ENCODE data around the gene BMPR1B. TPM values are rescaled to one million over a fixed set of nuclear protein-coding genes. Genes with fewer than 3 reads are reported as not detected.

BMPR1B gene
- polyA plus RNA-seq, 1 experiment = 0.07 TPM

GRCh38 chr4:94852616-94853015 is 94.9 kb downstream of the BMPR1B start:
- Histone ChIP-seq H3K36me3 (ENCODE audit: control insufficient read depth, insufficient read depth, low read length) (no peaks in the 10 kb centered on the region), H3K27me3 (ENCODE audit: control insufficient read depth, insufficient read depth, low read length) (no peaks in the 10 kb centered on the region; the same call in 1 of the 2 replicates), H3K4me3 (ENCODE audit: low read depth, low read length) (no peak overlapping the region)
- no peak for DNase-seq (ENCODE audit: low read depth)
- ChIA-PET CTCF (no interaction called here), POLR2A (no interaction called here)
- no peak for TF ChIP-seq CTCF (IDR thresholded peaks at IDR 0.05; ENCODE audit: insufficient read depth, low read depth, low read length)

GRCh38 chr4:94856030-94856429 is 98.3 kb downstream of the BMPR1B start:
- ChIA-PET POLR2A (no interaction called here), CTCF (no interaction called here)
- Histone ChIP-seq H3K4me3 (ENCODE audit: low read depth, low read length) (no peak overlapping the region), H3K27me3 (ENCODE audit: control insufficient read depth, insufficient read depth, low read length) (no peaks in the 10 kb centered on the region; the same call in 1 of the 2 replicates), H3K36me3 (ENCODE audit: control insufficient read depth, insufficient read depth, low read length) (no peaks in the 10 kb centered on the region)
- no peak for DNase-seq (ENCODE audit: low read depth)
- TF ChIP-seq CTCF (IDR thresholded peaks at IDR 0.05; ENCODE audit: insufficient read depth, low read depth, low read length) = no peak

- no peaks in the 10 kb centered on the region for H3K27me3 ChIP-seq (ENCODE audit: control insufficient read depth, insufficient read depth, low read length)
- no peaks in the 10 kb centered on the region for H3K36me3 ChIP-seq (ENCODE audit: control insufficient read depth, insufficient read depth, low read length)
- H3K4me3 ChIP-seq (ENCODE audit: low read depth, low read length) = no peak overlapping the region
- ChIA-PET CTCF (no interaction called here), POLR2A (no interaction called here)
- DNase-seq (ENCODE audit: low read depth) = no peak
- TF ChIP-seq CTCF (IDR thresholded peaks at IDR 0.05; ENCODE audit: insufficient read depth, low read depth, low read length) = no peak
Observed at GRCh38 chr4:94870146-94870545, 112.4 kb downstream of the BMPR1B start.

- TF ChIP-seq CTCF (IDR thresholded peaks at IDR 0.05; ENCODE audit: insufficient read depth, low read depth, low read length) = no peak
- POLR2A ChIA-PET = no interaction called here
- Histone ChIP-seq H3K36me3 (ENCODE audit: control insufficient read depth, insufficient read depth, low read length) (no peaks in the 10 kb centered on the region), H3K4me3 (ENCODE audit: low read depth, low read length) (no peak overlapping the region), H3K27me3 (ENCODE audit: control insufficient read depth, insufficient read depth, low read length) (no peaks in the 10 kb centered on the region)
- no peak for DNase-seq (ENCODE audit: low read depth)
- CTCF ChIA-PET = no interaction called here
Observed at GRCh38 chr4:94871644-94872305, 114.0 kb downstream of the BMPR1B start.

GRCh38 chr4:94877973-94878372 is 120.2 kb downstream of the BMPR1B start:
- DNase-seq (ENCODE audit: low read depth) = no peak
- POLR2A ChIA-PET = no interaction called here
- CTCF ChIA-PET = no interaction called here
- no peak overlapping the region for H3K4me3 ChIP-seq (ENCODE audit: low read depth, low read length)
- H3K36me3 ChIP-seq (ENCODE audit: control insufficient read depth, insufficient read depth, low read length) = no peaks in the 10 kb centered on the region
- no peak for TF ChIP-seq CTCF (IDR thresholded peaks at IDR 0.05; ENCODE audit: insufficient read depth, low read depth, low read length)
- H3K27me3 ChIP-seq (ENCODE audit: control insufficient read depth, insufficient read depth, low read length) = no peaks in the 10 kb centered on the region
